Lung (tissue), 4 donors: ENCODE measurements around the gene CCDC6. TPM values are rescaled to one million over a fixed set of nuclear protein-coding genes. Genes with fewer than 3 reads are reported as not detected.

Source experiments
- polyA plus RNA-seq, 2 donors: library from polyadenylated mRNA; stranded (reverse); fragments of 200-250 nt; gene quantifications; one replicate each; pipeline ENCODE4 v1.2.1, GENCODE V29; 2013
- total RNA-seq, 2 donors: library from RNA; depleted of rRNA in 1 of 2; stranded (reverse); fragments of >200 nt in 1 of 2; gene quantifications; one replicate each; pipeline ENCODE4 v1.2.1, GENCODE V29; 2014 to 2021
- donor health status: Bipolar disorder and iron deficiency.
- donor health status: healthy.
- donor health status: DM: yes; HTN: yes; CAD: no.

CCDC6 gene
- total and polyA plus RNA-seq, 4 donors = 13.2 to 77.2 (median 28.1) TPM

Other genes starting within 250 kb of the CCDC6 start
- gene SLC16A9, start 196.7 kb downstream of the CCDC6 start, total RNA-seq = 1 to 10 TPM; 2.3 to 6.0 TPM
- gene SLC16A9, start 196.7 kb downstream of the CCDC6 start, polyA plus RNA-seq = 1 to 10 TPM in 1 of 2 donors, under 1 TPM in 1; 0.70 to 1.6 TPM
- under 1 TPM in 1 of 2 donors, not detected in 1; 0.98 TPM for gene MRLN, start 153.1 kb downstream of the CCDC6 start, total RNA-seq
- under 1 TPM; 0.35 to 0.75 TPM for gene MRLN, start 153.1 kb downstream of the CCDC6 start, polyA plus RNA-seq